Coronary artery (tissue), 2 donors: ENCODE data around the gene MEIS2.

Source experiments
- DNase-seq: peaks from one replicate; pipeline ENCODE4 v3.0.0-alpha.2; 2017; ENCODE audit warnings: low spot score
- H3K27ac ChIP-seq, 2 donors: fragments of 200-600 bp; sonication (generic); one replicate each; pipeline ENCODE4 v1.5.1; 2016 to 2019
- H3K4me3 ChIP-seq: fragments of 200-600 bp; sonication (generic); 2 replicates; pipeline ENCODE4 v1.5.1; 2016; ENCODE audit warnings: mild to moderate bottlenecking, moderate library complexity
- TF ChIP-seq, protein P1 (sequence below): fragments of 200-600 bp; sonication (generic); IDR thresholded peaks from one replicate; pipeline ENCODE4 v1.5.1; 2019; ENCODE audit warnings: antibody characterized with exemption

MEIS2 gene

GRCh38 chr15:37002041-37002672 is 98.2 kb downstream of the MEIS2 start:
- Histone ChIP-seq H3K27ac (no peak overlapping the region), H3K4me3 (no peak overlapping the region)
- no peak for DNase-seq
- TF ChIP-seq, protein P1, sequence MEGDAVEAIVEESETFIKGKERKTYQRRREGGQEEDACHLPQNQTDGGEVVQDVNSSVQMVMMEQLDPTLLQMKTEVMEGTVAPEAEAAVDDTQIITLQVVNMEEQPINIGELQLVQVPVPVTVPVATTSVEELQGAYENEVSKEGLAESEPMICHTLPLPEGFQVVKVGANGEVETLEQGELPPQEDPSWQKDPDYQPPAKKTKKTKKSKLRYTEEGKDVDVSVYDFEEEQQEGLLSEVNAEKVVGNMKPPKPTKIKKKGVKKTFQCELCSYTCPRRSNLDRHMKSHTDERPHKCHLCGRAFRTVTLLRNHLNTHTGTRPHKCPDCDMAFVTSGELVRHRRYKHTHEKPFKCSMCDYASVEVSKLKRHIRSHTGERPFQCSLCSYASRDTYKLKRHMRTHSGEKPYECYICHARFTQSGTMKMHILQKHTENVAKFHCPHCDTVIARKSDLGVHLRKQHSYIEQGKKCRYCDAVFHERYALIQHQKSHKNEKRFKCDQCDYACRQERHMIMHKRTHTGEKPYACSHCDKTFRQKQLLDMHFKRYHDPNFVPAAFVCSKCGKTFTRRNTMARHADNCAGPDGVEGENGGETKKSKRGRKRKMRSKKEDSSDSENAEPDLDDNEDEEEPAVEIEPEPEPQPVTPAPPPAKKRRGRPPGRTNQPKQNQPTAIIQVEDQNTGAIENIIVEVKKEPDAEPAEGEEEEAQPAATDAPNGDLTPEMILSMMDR: no peak

DNA sequence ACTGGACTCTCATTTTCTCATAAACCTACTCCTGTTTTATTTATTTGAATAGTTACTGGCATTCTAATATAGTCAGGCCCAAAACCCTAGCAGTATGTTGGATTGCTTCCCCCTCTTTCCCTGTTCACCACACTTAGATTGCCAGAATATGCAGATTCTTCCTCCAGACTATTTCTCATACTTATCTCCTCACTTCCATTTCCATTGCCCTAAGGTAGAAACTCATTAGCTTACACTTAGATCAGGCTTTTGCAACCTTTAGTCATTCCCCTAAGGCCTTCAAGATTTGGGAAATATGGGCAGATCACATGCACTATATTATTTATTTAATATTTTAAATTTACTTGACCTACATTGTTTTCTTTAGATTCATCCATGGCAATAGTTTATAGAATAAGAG is 98.9 kb downstream of the MEIS2 start:
- Histone ChIP-seq H3K27ac (no peak overlapping the region), H3K4me3 (no peak overlapping the region)
- DNase-seq: no peak
- TF ChIP-seq, protein P1: no peak

- TF ChIP-seq, protein P1: no peak
- no peak for DNase-seq
- Histone ChIP-seq H3K27ac (no peak overlapping the region), H3K4me3 (no peak overlapping the region)
Measured at GRCh38 chr15:36999778-37000177, 100.6 kb downstream of the MEIS2 start.

- TF ChIP-seq, protein P1: no peak
- no peak for DNase-seq
- H3K27ac ChIP-seq: no peak overlapping the region
- no peak overlapping the region for H3K4me3 ChIP-seq
Measured at GRCh38 chr15:36996538-36997181, 103.7 kb downstream of the MEIS2 start.

DNA sequence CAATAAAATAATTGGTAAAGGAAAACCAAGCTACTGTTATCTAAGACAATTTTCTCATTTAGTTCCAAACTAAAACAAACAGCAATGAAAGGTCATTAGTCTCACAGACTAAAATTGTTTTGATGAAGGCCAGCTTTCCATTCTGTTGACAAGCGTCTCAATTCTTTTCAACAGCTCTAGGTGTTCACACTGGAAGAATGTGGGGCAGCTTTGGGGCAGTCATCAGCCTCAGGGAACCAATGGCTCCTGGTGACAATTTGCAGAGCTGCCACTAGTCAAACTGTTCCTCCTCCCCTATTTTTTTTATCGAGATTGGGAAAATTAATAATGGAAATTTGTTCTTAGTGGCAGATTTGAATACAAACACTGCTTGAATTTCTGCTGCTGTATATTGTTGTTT is 104.2 kb downstream of the MEIS2 start:
- Histone ChIP-seq H3K4me3 (no peak overlapping the region), H3K27ac (no peak overlapping the region)
- TF ChIP-seq, protein P1: no peak
- DNase-seq: no peak

GRCh38 chr15:36994790-36995189 is 105.6 kb downstream of the MEIS2 start:
- no peak overlapping the region for H3K4me3 ChIP-seq
- no peak for DNase-seq
- H3K27ac ChIP-seq: no peak overlapping the region
- TF ChIP-seq, protein P1: no peak

DNA sequence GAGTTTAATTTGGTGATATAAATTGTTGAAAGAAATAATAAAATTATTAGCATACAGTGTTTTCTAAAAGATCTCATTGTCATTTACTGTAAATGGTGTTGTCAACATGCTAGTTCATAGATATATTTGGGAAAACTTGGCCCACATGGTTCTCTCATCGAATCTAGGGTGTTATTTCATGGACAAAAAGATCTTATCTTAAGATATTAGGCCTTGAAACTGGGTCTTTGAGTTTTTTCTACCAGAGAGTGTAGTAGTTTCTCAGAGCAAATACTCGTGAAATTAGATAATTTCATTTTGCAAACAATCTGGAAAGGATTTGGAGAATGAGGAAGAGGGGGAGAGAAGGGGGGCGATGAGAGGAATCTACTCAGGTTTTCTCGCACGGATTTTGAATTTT is 107.9 kb downstream of the MEIS2 start:
- DNase-seq: no peak
- TF ChIP-seq, protein P1: no peak
- Histone ChIP-seq H3K27ac (no peak overlapping the region), H3K4me3 (no peak overlapping the region)
